Activated CD8-positive, alpha-beta T cell treated with anti-CD3 and anti-CD28 coated beads for 36 hours (primary cell): Measurements from ENCODE around the gene NMUR1. TPM values are rescaled to one million over a fixed set of nuclear protein-coding genes. Genes with fewer than 3 reads are reported as not detected.

ENCODE experiments used
- ATAC-seq: fragments of 200-7000 bp; cut with Tn5 transposase; one replicate; pipeline ENCODE4 v1.10.0; 2021; ENCODE audit warnings: mild to moderate bottlenecking, moderate library complexity
- CTCF ChIA-PET: fragments of 350-600 bp; sonication (Branson Sonifier 250); formaldehyde crosslinking; loops from one replicate; lab custom pipeline; 2021; ENCODE audit warnings: antibody characterized with exemption; lab: Charles Lee
- POLR2A ChIA-PET: fragments of 350-600 bp; sonication (Branson Sonifier 250); formaldehyde crosslinking; loops from one replicate; lab custom pipeline; 2021; ENCODE audit warnings: antibody characterized with exemption; lab: Charles Lee
- DNase-seq: peaks from one replicate; pipeline ENCODE4 v3.0.0-alpha.2; 2020
- H3K27ac Mint-ChIP-seq: one replicate; pipeline ENCODE4 v1.8.0; 2021; ENCODE audit warnings: mild to moderate bottlenecking, mixed read lengths
- H3K27me3 Mint-ChIP-seq: one replicate; pipeline ENCODE4 v1.8.0; 2021; ENCODE audit warnings: mixed read lengths
- H3K36me3 Mint-ChIP-seq: one replicate; pipeline ENCODE4 v1.8.0; 2021; ENCODE audit warnings: low read depth, mixed read lengths
- H3K4me1 Mint-ChIP-seq: one replicate; pipeline ENCODE4 v1.8.0; 2021; ENCODE audit warnings: low read depth, mixed read lengths
- H3K4me3 Mint-ChIP-seq: one replicate; pipeline ENCODE4 v1.8.0; 2021; ENCODE audit warnings: mild to moderate bottlenecking, moderate library complexity, mixed read lengths
- H3K9me3 Mint-ChIP-seq: one replicate; pipeline ENCODE4 v1.8.0; 2021; ENCODE audit warnings: mixed read lengths
- CTCF ChIP-seq: fragments of 200-600 bp; IDR thresholded peaks from one replicate; pipeline ENCODE4 v1.8.0; 2022; ENCODE audit warnings: antibody characterized with exemption, mild to moderate bottlenecking
- intact Hi-C: fragments of 100-400 bp; cut with micrococcal nuclease; formaldehyde crosslinking; loops from one replicate; pipeline ENCODE4 v1.10.0; 2022
- total RNA-seq, 2 experiments: library from RNA; stranded (reverse); gene quantifications; one replicate each; pipeline ENCODE4 v1.2.3, GENCODE V29; 2021

Gene NMUR1
- total RNA-seq, 2 experiments from 2014 or later, result 0.09 TPM; not detected in 1

- Mint-ChIP-seq H3K4me1 (peaks cover 17% of the 10 kb centered on the region), H3K36me3 (no peaks in the 10 kb centered on the region), H3K27ac (no peak overlapping the region), H3K9me3 (no peaks in the 10 kb centered on the region), H3K4me3 (no peak overlapping the region), H3K27me3 (no peaks in the 10 kb centered on the region)
- no peak for TF ChIP-seq CTCF
- ChIA-PET POLR2A (no interaction called here), CTCF (interaction anchor here (0.9 to 3.0 kb wide), 8 partner anchors 12 to 82 kb away, joined by 3 to 33 read pairs (median 11); partner anchors contain the start of gene NMUR1)
- ATAC-seq (no peak), DNase-seq (no peak)
- intact Hi-C loops, result loop anchor here (5.0 kb wide), 2 partner anchors 39 to 84 kb away; no protein-coding TSS in a partner anchor
Observed at GRCh38 chr2:231518771-231519170, 11.5 kb downstream of the NMUR1 start.

- Mint-ChIP-seq H3K36me3 (no peaks in the 10 kb centered on the region), H3K9me3 (no peaks in the 10 kb centered on the region), H3K4me1 (peaks cover 17% of the 10 kb centered on the region), H3K27ac (peak overlapping the region; percentile 25), H3K27me3 (no peaks in the 10 kb centered on the region), H3K4me3 (peak overlapping the region; percentile 85)
- ChIA-PET POLR2A (interaction anchor here (0.8 to 5.4 kb wide), 6 partner anchors 10 to 97 kb away, joined by 3 to 57 read pairs (median 5); partner anchors contain the start of gene NCL), CTCF (interaction anchor here (0.7 to 2.1 kb wide), 9 partner anchors 11 to 199 kb away, joined by 3 to 9 read pairs (median 3); no protein-coding TSS in a partner anchor)
- TF ChIP-seq CTCF, result no peak
- intact Hi-C loops, result loop anchor here (5.0 kb wide), 2 partner anchors 42 to 87 kb away; no protein-coding TSS in a partner anchor
- DNase-seq (no peak), ATAC-seq (no peak)
Observed at GRCh38 chr2:231515603-231516002, 14.6 kb downstream of the NMUR1 start.

- no peaks in the 10 kb centered on the region for H3K36me3 Mint-ChIP-seq
- no peak for TF ChIP-seq CTCF
- H3K27ac Mint-ChIP-seq, result peak overlapping the region; percentile 97
- peaks cover 17% of the 10 kb centered on the region for H3K4me1 Mint-ChIP-seq
- no peak for DNase-seq
- H3K9me3 Mint-ChIP-seq, result no peaks in the 10 kb centered on the region
- H3K27me3 Mint-ChIP-seq, result no peaks in the 10 kb centered on the region
- H3K4me3 Mint-ChIP-seq, result peak overlapping the region; percentile 85
- no peak for ATAC-seq
- CTCF ChIA-PET, result interaction anchor here (0.7 to 2.1 kb wide), 10 partner anchors 11 to 200 kb away, joined by 3 to 9 read pairs (median 4); partner anchors contain the start of gene NMUR1
- intact Hi-C loops, result loop anchor here (5.0 kb wide), 3 partner anchors 42 to 87 kb away; no protein-coding TSS in a partner anchor
- POLR2A ChIA-PET, result interaction anchor here (0.8 to 5.4 kb wide), 7 partner anchors 11 to 97 kb away, joined by 3 to 57 read pairs (median 5); partner anchors contain the start of gene NCL
Observed at GRCh38 chr2:231514951-231515297, 15.3 kb downstream of the NMUR1 start.

GRCh38 chr2:231514225-231514950 lies 15.9 kb downstream of the NMUR1 start:
- ATAC-seq (peak; percentile 99), DNase-seq (peak; percentile 99)
- ChIA-PET CTCF (interaction anchor here (0.9 to 2.1 kb wide), 10 partner anchors 10 to 201 kb away, joined by 3 to 9 read pairs (median 4); partner anchors contain the start of gene NMUR1), POLR2A (interaction anchor here (0.6 to 5.4 kb wide), 9 partner anchors 8 to 61 kb away, joined by 3 to 57 read pairs (median 3); partner anchors contain the start of gene NCL)
- Mint-ChIP-seq H3K36me3 (no peaks in the 10 kb centered on the region), H3K27ac (peak overlapping the region; percentile 97), H3K4me3 (peak overlapping the region; percentile 85), H3K27me3 (no peaks in the 10 kb centered on the region), H3K9me3 (no peaks in the 10 kb centered on the region), H3K4me1 (peaks cover 17% of the 10 kb centered on the region)
- no peak for TF ChIP-seq CTCF
- intact Hi-C loops, result loop anchor here (5.0 kb wide), 1 partner anchor 47 kb away; no protein-coding TSS in a partner anchor
